ENCODE data around the gene OCA2. TPM values are rescaled to one million over a fixed set of nuclear protein-coding genes. Genes with fewer than 3 reads are reported as not detected.

Gene OCA2
- total and polyA plus RNA-seq, 4 donors, result 0.49 to 23.0 (median 2.3) TPM

- H3K36me3 ChIP-seq (ENCODE audit: control insufficient read depth in 4 of 4, insufficient read depth in 4 of 4, low read length in 4 of 4), result peaks cover 0 to 4% (median 2%) of the 10 kb centered on the region in 4 donors
- H3K9ac ChIP-seq (ENCODE audit: insufficient read depth in 1 of 2, low read length in 2 of 2), result no peak overlapping the region
- ATAC-seq (ENCODE audit: insufficient read depth, low FRiP score), result no peak
- H3K4me1 ChIP-seq (ENCODE audit: control insufficient read depth in 5 of 5, insufficient read depth in 5 of 5, low read length in 5 of 5), result no peaks in the 10 kb centered on the region
- no peak for DNase-seq
- H3K4me3 ChIP-seq, result no peak overlapping the region
- TF ChIP-seq CTCF (IDR thresholded peaks at IDR 0.05; ENCODE audit: control extremely low read depth, extremely low read depth), result no peak
- no peak overlapping the region for H3K27ac ChIP-seq (ENCODE audit: low read depth in 1 of 2, low read length in 1 of 2)
- 79 to 88% methylated on average over 10 of the region's 10 CpGs for WGBS, 2 donors
- H3K27me3 ChIP-seq (ENCODE audit: control insufficient read depth in 3 of 3, insufficient read depth in 3 of 3, low read length in 2 of 3), result no peaks in the 10 kb centered on the region
- H3K9me3 ChIP-seq (ENCODE audit: control insufficient read depth in 4 of 4, insufficient read depth in 3 of 4, low read length in 3 of 4), result peaks cover 0 to 9% (median 0%) of the 10 kb centered on the region in 4 donors
Observed at GRCh38 chr15:28001641-28002040, 97.5 kb downstream of the OCA2 start.

GRCh38 chr15:27993996-27994780 lies 104.9 kb downstream of the OCA2 start:
- Histone ChIP-seq H3K4me1 (ENCODE audit: control insufficient read depth in 5 of 5, insufficient read depth in 5 of 5, low read length in 5 of 5) (peaks cover 0 to 14% (median 0%) of the 10 kb centered on the region in 5 donors), H3K9me3 (ENCODE audit: control insufficient read depth in 4 of 4, insufficient read depth in 3 of 4, low read length in 3 of 4) (peaks cover 0 to 3% (median 0%) of the 10 kb centered on the region in 4 donors), H3K27me3 (ENCODE audit: control insufficient read depth in 3 of 3, insufficient read depth in 3 of 3, low read length in 2 of 3) (no peaks in the 10 kb centered on the region), H3K36me3 (ENCODE audit: control insufficient read depth in 4 of 4, insufficient read depth in 4 of 4, low read length in 4 of 4) (no peaks in the 10 kb centered on the region), H3K4me3 (no peak overlapping the region), H3K9ac (ENCODE audit: insufficient read depth in 1 of 2, low read length in 2 of 2) (no peak overlapping the region), H3K27ac (ENCODE audit: low read depth in 1 of 2, low read length in 1 of 2) (no peak overlapping the region)
- peak; percentile 27 to 71 (median 55) for DNase-seq
- 80 to 89% methylated on average over 16 of the region's 16 CpGs for WGBS, 2 donors
- no peak for TF ChIP-seq CTCF (IDR thresholded peaks at IDR 0.05; ENCODE audit: control extremely low read depth, extremely low read depth)
- no peak for ATAC-seq (ENCODE audit: insufficient read depth, low FRiP score)

- Histone ChIP-seq H3K27ac (ENCODE audit: low read depth in 1 of 2, low read length in 1 of 2) (no peak overlapping the region), H3K27me3 (ENCODE audit: control insufficient read depth in 3 of 3, insufficient read depth in 3 of 3, low read length in 2 of 3) (no peaks in the 10 kb centered on the region), H3K4me1 (ENCODE audit: control insufficient read depth in 5 of 5, insufficient read depth in 5 of 5, low read length in 5 of 5) (peaks cover 0 to 14% (median 0%) of the 10 kb centered on the region in 5 donors), H3K4me3 (no peak overlapping the region), H3K9ac (ENCODE audit: insufficient read depth in 1 of 2, low read length in 2 of 2) (no peak overlapping the region), H3K9me3 (ENCODE audit: control insufficient read depth in 4 of 4, insufficient read depth in 3 of 4, low read length in 3 of 4) (peaks cover 0 to 3% (median 0%) of the 10 kb centered on the region in 4 donors), H3K36me3 (ENCODE audit: control insufficient read depth in 4 of 4, insufficient read depth in 4 of 4, low read length in 4 of 4) (no peaks in the 10 kb centered on the region)
- TF ChIP-seq CTCF (IDR thresholded peaks at IDR 0.05; ENCODE audit: control extremely low read depth, extremely low read depth), result no peak
- ATAC-seq (ENCODE audit: insufficient read depth, low FRiP score), result no peak
- DNase-seq, result no peak
- 88% methylated on average over 10 of the region's 10 CpGs for WGBS, 2 donors
Observed at GRCh38 chr15:27993544-27993943, 105.6 kb downstream of the OCA2 start.

Data from lung (tissue), 12 donors.